GM18867 (cell line): ENCODE data around the gene TRAPPC2.
"Not testable (repeated sequence)": the region's sequence is repeated elsewhere in the genome, so short reads cannot be mapped to it uniquely, and the experiment has no call there.

ENCODE experiments used
- ATAC-seq: cut with Tn5 transposase; IDR thresholded peaks from one replicate; pipeline ENCODE4 v1.9.1; 2021; ENCODE audit warnings: mild to moderate bottlenecking, moderate library complexity; ENCODE audit not compliant: unreplicated experiment

The TRAPPC2 gene

DNA sequence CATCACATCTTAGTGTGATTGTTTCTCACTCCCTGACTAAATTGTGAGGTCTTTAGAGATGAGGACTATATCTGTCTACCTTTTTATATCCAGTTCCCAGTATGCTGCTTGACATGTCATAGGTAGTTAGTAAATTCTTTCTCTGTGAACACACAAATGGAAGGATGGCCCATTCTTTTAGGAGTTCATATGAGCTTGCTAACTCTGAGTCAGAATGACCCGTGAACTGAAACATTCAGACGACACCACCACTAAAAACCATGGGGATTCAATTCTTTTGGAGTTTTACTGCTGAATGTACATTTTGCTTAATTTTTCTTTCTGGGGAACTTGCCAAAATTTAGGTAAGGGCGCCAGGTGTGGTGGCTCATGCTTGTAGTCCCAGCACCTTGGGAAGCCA lies 14.1 kb upstream of the TRAPPC2 start:
- no peak for ATAC-seq

GRCh38 chrX:13747836-13748235 lies 13.4 kb upstream of the TRAPPC2 start:
- ATAC-seq, result no peak

- ATAC-seq, result peak; percentile 92
These were observed 8.2 kb upstream of the TRAPPC2 start for GRCh38 chrX:13742397-13743176.

GRCh38 chrX:13741695-13742094 lies 7.3 kb upstream of the TRAPPC2 start:
- ATAC-seq, result no peak

DNA sequence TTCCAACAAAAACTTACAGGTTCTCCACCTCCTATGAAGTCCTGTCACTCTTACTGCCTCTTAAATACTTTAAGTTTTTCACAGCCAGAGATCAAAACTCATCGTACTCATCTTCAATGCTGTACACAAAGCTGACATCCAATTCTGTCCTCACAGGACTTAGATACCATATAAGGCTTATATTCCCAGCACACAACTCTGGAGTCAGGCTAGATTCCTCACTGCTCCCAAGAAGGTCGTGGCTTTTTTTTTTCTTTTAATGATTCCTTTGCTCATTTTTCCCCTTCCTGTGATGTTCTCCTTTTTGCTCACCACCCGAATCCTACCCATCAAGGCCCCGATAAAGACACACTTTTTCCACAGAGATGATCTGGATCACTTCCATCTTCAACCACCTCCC lies 914 bp downstream of the TRAPPC2 start:
- ATAC-seq, result no peak

DNA sequence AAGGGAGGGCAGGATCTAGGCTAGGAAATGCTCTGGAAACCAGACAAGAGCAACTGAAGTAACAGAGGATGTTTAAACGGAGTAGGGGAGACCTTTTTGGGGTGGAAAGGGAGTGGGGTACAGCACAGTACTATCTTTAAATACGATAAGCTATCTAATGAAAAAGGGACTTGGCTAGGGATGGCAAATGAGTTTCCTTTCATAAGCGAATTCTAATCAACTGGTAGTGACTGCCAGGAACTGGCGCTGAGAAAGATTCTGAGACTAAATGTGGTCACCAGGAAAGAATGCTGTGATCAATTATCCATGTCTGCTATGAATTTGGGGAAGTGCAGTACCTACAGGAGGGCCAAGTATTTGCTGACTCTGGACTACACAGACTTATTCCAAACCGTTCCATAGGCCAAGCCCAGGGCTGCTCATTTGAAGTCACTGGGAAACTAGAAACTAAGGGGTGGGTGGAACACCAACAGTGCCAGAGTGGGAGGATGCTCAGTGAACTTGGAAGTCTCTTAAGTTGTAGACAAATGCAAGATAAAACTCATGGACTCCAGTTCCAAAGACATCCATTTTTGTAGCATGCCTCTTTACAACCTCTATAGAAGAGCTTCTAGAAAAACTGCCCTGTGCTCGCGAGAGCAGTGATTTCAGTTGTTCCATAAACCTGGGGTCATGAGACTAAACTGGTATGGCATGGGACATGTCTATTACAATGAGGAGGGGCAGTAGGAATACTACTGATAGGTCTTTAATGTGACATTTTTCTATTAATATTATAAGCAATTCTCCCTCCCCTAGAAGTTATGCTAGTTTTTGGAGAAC lies 2.0 kb downstream of the TRAPPC2 start:
- ATAC-seq, result no peak

- ATAC-seq, result not testable (repeated sequence)
These were observed 3.9 kb downstream of the TRAPPC2 start for GRCh38 chrX:13730523-13730922.

- not testable (repeated sequence) for ATAC-seq
These were observed 7.8 kb downstream of the TRAPPC2 start for GRCh38 chrX:13726583-13726982.

DNA sequence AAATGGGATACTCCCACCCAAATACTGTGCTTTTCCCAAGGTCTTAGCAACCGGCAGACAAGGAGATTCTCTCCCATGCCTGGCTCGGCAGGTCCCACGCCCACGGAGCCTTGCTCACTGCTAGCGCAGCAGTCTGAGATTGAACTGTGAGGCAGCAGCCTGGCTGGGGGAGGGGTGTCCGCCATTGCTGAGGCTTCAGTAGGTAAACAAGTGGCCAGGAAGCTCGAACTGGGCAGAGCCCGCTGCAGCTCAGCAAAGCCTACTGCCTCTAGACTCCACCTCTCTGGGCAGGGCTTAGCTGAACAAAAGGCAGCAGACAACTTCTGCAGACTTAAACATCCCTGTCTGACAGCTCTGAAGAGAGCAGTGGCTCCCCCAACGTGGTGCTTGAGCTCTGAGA lies 9.5 kb downstream of the TRAPPC2 start:
- ATAC-seq, result not testable (repeated sequence)

DNA sequence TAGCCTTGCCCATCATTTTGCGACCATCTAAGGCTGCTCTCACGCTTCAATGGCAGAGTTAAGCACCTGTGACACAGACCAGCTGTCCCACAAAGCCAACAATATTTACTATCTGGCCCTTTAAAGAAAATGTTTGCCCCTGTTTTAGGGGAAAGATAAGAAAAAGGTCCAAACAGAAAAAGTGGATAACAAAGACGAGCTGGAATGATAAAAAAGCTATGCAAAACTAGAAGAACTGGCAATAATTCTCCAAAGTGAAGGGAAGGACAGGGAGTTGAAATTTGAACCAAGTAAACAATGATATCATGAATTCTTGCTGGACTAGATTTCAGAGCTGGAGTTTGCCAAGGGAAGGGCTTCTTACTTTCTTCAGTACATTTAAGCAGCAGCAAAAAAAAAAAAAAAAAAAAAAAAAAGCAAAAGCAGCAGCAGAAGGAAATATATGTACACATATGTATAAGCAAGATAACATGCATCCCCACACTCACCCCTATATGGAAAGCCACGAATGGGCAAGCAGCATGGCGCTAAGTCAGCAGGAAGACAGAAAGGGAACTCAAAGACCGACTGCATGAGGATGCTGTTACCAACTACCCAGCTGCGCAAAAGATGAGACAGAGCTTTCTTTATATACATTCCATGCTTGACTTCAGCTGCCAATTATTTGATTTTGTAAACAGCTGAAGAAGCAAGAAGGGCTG lies 12.5 kb downstream of the TRAPPC2 start:
- ATAC-seq, result no peak

DNA sequence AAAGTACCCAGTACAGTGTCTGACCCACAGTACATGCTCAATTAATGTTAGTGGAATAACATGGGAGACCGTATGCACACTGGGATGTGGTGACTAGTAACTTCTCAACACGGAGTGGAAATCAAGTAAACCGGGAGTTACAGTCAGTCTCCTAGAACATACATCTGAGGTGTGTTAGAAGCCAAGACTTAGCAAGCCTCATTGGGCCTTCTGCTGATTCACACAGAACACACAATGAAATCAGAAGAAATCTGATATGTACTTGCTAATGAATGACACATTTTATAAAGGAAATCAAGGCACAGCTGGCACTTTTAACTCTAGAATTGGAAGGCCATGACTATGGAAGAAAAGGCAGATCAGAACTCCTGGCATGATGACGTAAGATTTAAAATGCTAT lies 13.0 kb downstream of the TRAPPC2 start:
- no peak for ATAC-seq

GRCh38 chrX:13719192-13719856 lies 15.1 kb downstream of the TRAPPC2 start:
- no peak for ATAC-seq

GRCh38 chrX:13717700-13718472 lies 16.5 kb downstream of the TRAPPC2 start:
- ATAC-seq, result no peak

GRCh38 chrX:13716905-13717304 lies 17.5 kb downstream of the TRAPPC2 start:
- ATAC-seq, result no peak

- no peak for ATAC-seq
These were observed 18.0 kb downstream of the TRAPPC2 start for GRCh38 chrX:13716455-13716854.

GRCh38 chrX:13711141-13711540 lies 23.3 kb downstream of the TRAPPC2 start:
- no peak for ATAC-seq

- ATAC-seq, result no peak
These were observed 30.8 kb downstream of the TRAPPC2 start for GRCh38 chrX:13703589-13703988.

GRCh38 chrX:13703135-13703534 lies 31.3 kb downstream of the TRAPPC2 start:
- ATAC-seq, result no peak

GRCh38 chrX:13702111-13702789 lies 32.2 kb downstream of the TRAPPC2 start:
- no peak for ATAC-seq

DNA sequence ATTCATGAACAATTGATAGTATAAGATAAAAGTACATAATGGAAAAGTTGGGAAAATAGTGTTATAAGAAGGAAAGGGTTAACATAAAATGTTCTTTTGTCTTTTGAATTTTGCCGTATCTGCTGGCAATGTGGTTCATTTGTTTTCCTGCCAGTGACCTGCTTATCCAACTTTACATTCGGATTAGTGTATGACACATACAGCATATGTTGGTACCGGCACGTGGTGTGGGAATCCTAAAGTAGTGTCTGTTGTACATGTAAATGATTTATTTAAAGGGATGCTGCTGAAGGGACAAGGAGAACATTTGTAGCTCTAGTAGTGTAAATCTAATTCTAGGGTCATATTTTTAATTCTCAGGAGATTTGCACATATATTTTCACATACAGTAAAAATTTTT lies 34.0 kb downstream of the TRAPPC2 start:
- no peak for ATAC-seq
